AG04450 (cell line): ENCODE data around the gene ISLR. TPM values are rescaled to one million over a fixed set of nuclear protein-coding genes. Genes with fewer than 3 reads are reported as not detected.

Experiments
- CTCF ChIA-PET: fragments of 300-600, 350-600 bp; formaldehyde crosslinking; extraction: SDS; loops from one replicate; lab custom pipeline; 2022; ENCODE audit warnings: antibody characterized with exemption, inconsistent platforms; lab: Charles Lee
- POLR2A ChIA-PET: fragments of 350-600 bp; formaldehyde crosslinking; extraction: SDS; loops from one replicate; lab custom pipeline; 2021; ENCODE audit warnings: antibody characterized with exemption, inconsistent platforms; lab: Yijun Ruan, JAX
- DNase-seq: peaks from one replicate; pipeline ENCODE4 v3.0.0-alpha.2; 2011; ENCODE audit warnings: low read depth, low spot score
- H3K27ac ChIP-seq: one replicate; pipeline ENCODE4 v1.5.1; 2012; ENCODE audit warnings: low read depth, low read length, control low read depth
- H3K27me3 ChIP-seq: one replicate; pipeline ENCODE4 v1.6.0; 2012; ENCODE audit warnings: low read length; ENCODE audit not compliant: control insufficient read depth, insufficient read depth
- H3K4me3 ChIP-seq: 2 replicates; pipeline ENCODE4 v1.5.1; 2011; ENCODE audit warnings: mild to moderate bottlenecking, low read depth, low read length, control low read depth
- H3K9me3 ChIP-seq: 2 replicates; pipeline ENCODE4 v1.5.1; 2012; ENCODE audit warnings: low read length; ENCODE audit not compliant: control insufficient read depth, insufficient read depth
- CTCF ChIP-seq: IDR thresholded peaks from 2 replicates; pipeline ENCODE4 v1.5.1; 2011; ENCODE audit warnings: low read depth, low read length, control low read depth, inconsistent platforms
- polyA plus RNA-seq: library from polyadenylated mRNA; depleted of rRNA; stranded (reverse); fragments of >200 nt; gene quantifications from 2 replicates; pipeline ENCODE4 v1.2.3, GENCODE V29; 2011

The ISLR gene
- polyA plus RNA-seq, 1 experiment: 2.3 TPM

DNA sequence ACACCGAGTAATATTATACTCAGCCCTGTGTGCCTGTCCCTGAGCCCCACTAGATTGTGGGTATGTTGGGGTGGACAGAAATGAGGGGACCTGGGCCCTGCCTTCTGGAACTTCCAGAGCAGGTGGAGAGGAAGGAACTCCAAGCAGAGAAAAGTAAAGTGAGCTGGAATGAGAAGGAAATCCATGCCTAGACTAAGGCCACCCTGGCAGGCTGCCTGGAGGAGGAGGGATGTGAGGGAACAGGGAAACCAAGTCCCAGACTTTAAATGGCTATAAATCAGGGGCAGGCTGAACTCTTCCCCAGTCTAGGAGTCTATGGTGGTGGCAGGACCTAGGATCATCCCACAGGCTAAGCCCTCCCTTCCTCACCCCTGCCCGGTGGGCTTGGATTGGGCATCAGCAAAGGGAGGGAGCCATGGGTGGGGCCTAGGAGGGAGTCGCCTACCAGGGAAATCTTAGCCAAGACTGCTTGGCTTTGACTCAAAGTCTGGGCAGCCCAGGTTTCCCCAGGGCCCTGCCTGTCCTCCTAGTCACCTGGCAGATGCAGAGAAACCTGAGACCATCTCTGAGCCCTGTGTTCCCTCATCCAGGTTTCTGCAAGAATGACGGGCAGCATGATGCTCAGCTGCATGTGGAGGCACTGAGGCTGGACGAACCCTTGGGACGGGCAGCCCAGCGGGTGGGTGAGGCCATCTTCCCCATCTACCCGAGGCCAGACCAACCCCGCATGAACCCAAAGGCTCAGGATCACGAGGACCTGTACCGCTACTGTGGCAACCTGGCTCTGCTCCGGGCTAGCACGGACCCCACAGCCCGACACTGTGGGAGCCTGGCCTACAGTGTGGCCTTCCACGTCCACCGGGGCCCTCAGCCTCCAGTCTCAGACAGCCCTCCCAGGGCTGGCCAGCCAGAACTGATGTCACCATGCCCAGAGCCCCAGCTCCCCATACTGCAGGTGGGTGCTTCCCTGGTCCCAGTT, 44.7 kb downstream of the ISLR start:
- Histone ChIP-seq H3K9me3 (no peaks in the 10 kb centered on the region; the same call in 1 of the 2 replicates), H3K4me3 (no peak overlapping the region), H3K27ac (no peak overlapping the region), H3K27me3 (peaks cover 46% of the 10 kb centered on the region)
- TF ChIP-seq CTCF: no peak
- CTCF ChIA-PET: no interaction called here
- no peak for DNase-seq
- POLR2A ChIA-PET: no interaction called here

DNA sequence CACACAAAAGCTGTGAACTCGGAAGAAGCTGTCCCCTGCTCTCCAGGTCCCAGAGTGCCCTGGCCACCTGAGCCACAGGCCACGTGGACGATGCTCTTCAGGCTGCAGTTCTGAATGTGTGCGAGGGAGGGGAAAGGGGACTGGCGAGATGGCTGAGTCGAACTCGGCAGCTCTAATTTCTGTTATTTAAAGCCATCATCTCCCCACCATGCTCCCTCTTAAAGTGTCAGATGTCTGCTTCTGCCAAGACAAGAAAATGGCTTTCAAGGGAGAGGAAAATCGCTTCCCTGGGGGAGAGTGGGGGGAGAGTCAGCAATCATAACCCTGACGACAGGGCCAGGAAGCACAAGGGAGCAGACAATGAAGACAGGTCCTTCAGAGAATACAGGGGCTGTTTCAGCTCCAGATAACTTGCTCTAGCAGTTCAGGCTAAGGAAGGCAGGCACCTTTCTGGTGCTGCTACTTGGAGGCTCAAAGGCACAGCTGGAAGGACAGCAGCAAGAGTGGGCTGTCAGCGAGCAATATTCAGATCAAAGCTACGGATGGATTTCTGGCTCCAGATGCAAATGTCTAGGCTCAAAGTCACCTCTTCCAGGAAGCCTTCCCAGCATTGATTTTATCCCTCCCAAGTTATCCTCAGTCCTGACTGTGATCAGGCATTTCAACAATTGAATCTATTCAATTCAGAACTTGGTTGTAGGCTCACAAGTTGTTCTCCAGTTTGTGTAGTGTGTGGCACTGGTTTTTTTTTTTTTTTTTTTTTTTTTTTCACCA, 47.2 kb downstream of the ISLR start:
- ChIA-PET CTCF (no interaction called here), POLR2A (interaction anchor here (0.7 kb wide), 1 partner anchor 92 kb away, joined by 10 read pairs; no protein-coding TSS in a partner anchor)
- no peak for TF ChIP-seq CTCF
- DNase-seq: no peak
- no peaks in the 10 kb centered on the region; the same call in 1 of the 2 replicates for H3K9me3 ChIP-seq
- H3K27me3 ChIP-seq: peaks cover 57% of the 10 kb centered on the region
- H3K4me3 ChIP-seq: no peak overlapping the region
- no peak overlapping the region for H3K27ac ChIP-seq

DNA sequence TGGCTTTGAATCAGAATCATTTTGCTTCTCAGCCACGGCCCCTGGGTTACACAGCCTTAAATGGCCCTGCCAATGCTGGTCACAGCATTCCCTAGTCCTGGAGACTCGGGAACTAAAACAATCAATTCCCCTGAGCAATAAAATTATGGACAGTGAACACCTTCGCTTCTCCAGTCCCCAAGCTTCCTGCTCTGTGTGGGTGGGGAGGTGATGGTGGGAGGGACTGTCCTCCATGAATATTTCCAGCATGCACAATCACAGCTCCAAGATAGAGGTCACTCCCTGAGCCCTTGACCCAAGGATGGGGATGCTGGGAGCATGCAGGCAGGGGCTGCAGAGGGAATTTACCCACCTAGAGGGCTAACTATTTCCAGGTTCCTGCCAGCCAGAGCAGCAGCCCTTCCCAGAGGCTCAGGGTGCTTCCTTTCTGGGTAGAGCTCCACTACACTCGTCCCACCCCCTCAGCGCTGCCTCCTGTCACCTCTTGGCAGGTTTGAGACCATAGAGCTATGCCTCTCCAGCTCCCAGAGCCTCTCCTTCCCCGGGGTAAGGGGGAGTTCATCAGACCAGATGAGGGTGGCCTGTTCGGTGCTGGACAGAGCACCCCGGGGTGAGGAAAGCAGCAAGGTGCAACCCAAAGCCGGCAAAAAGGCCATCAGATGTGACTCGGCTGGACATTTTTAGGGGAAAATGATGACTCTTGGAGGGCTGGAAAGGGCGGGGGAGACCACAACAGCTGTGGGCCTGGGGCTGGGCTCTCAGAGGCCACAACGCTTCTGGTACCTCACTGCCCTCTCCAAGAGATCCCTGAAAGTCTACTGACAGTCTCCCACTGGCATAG, 48.1 kb downstream of the ISLR start:
- no peaks in the 10 kb centered on the region; the same call in 1 of the 2 replicates for H3K9me3 ChIP-seq
- no peak for DNase-seq
- H3K27me3 ChIP-seq: peaks cover 60% of the 10 kb centered on the region
- no peak overlapping the region for H3K4me3 ChIP-seq
- no peak for TF ChIP-seq CTCF
- ChIA-PET CTCF (no interaction called here), POLR2A (interaction anchor here (0.7 kb wide), 1 partner anchor 15 kb away, joined by 4 read pairs; no protein-coding TSS in a partner anchor)
- H3K27ac ChIP-seq: no peak overlapping the region

DNA sequence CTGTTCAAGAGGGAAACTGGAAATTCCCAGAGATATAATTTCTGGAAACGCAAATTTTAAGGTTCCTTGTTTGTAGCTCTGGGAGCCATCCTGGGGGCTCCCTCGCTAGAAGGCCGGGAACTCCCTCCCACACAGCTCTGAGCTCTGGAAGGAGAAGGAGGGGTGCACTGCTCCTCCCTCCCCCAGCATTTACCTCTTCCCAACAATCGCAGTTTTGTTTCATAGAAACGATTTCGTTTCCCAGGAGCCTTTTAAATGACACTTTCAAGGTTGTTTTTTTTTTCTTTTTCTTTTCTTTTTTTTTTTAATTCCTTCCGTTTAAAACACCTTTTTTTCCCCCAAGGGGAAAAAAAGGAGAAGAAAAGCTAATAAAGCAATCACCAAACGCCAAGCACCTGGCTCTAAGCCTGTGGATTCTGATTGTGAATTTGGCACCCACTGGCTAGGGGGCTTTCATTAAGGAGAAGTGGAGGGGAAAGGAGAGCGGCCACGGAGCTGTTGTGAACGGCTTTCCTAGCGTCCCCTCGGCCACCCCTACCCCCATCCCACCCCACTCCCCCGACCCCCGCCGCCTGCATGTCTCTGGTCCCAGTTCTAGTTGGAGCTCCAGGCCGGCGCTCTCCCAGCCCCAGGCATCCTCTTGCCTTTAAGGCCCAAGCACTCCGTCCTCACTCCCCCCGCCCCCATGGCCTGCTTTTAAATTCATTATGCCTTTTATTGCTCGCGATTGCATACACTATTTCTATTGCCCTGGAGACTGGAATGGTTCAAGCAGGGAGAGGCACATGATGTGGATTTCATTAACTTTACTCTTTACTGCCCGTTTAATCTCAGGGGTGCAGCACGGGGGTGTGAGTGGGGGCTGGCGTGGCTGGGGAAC, 49.0 kb downstream of the ISLR start:
- Histone ChIP-seq H3K9me3 (no peaks in the 10 kb centered on the region; the same call in 1 of the 2 replicates), H3K27ac (no peak overlapping the region), H3K27me3 (peaks cover 65% of the 10 kb centered on the region), H3K4me3 (no peak overlapping the region)
- POLR2A ChIA-PET: interaction anchor here (0.7 kb wide), 1 partner anchor 16 kb away, joined by 4 read pairs; no protein-coding TSS in a partner anchor
- DNase-seq: no peak
- no peak for TF ChIP-seq CTCF
- CTCF ChIA-PET: interaction anchor here (0.9 kb wide), 1 partner anchor 100 kb away, joined by 4 read pairs; no protein-coding TSS in a partner anchor
